Transverse colon (tissue), 4 donors: Measurements from ENCODE around the gene WWOX.

ENCODE experiments used
- EP300 ChIP-seq: sonication (generic); formaldehyde crosslinking; IDR thresholded peaks from one replicate; pipeline ENCODE4 v1.6.1; 2017; ENCODE audit warnings: antibody characterized with exemption, low read depth
- POLR2A ChIP-seq: fragments of 450-650 bp; IDR thresholded peaks from one replicate; pipeline ENCODE4 v1.6.1; 2016; ENCODE audit warnings: antibody characterized with exemption, mild to moderate bottlenecking, moderate library complexity
- POLR2AphosphoS5 ChIP-seq, 3 donors: sonication (generic); formaldehyde crosslinking; IDR thresholded peaks; one replicate each; pipeline ENCODE4 v1.6.1; 2016; ENCODE audit warnings: antibody characterized with exemption in 3 of 3
- TF ChIP-seq, protein P1 (sequence below), 5 experiments: fragments of 200-600 bp in 3 of 5; fragments of 450-650 bp in 2 of 5; sonication (generic) in 3 of 5; IDR thresholded peaks; 1 replicate in 2 of 5; 2 replicates in 3 of 5; pipeline ENCODE4 v1.5.1; 2016 to 2017; ENCODE audit warnings: antibody characterized with exemption in 5 of 5, inconsistent platforms in 3 of 5, mild to moderate bottlenecking in 2 of 5, moderate library complexity in 1 of 5

- TF ChIP-seq, protein P1, sequence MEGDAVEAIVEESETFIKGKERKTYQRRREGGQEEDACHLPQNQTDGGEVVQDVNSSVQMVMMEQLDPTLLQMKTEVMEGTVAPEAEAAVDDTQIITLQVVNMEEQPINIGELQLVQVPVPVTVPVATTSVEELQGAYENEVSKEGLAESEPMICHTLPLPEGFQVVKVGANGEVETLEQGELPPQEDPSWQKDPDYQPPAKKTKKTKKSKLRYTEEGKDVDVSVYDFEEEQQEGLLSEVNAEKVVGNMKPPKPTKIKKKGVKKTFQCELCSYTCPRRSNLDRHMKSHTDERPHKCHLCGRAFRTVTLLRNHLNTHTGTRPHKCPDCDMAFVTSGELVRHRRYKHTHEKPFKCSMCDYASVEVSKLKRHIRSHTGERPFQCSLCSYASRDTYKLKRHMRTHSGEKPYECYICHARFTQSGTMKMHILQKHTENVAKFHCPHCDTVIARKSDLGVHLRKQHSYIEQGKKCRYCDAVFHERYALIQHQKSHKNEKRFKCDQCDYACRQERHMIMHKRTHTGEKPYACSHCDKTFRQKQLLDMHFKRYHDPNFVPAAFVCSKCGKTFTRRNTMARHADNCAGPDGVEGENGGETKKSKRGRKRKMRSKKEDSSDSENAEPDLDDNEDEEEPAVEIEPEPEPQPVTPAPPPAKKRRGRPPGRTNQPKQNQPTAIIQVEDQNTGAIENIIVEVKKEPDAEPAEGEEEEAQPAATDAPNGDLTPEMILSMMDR (IDR thresholded peaks at IDR 0.05) = no peak
- TF ChIP-seq EP300 = no peak
- no peak for TF ChIP-seq POLR2AphosphoS5 (IDR thresholded peaks at IDR 0.05)
- no peak for TF ChIP-seq POLR2A
These were observed 655.3 kb downstream of the WWOX start for GRCh38 chr16:78754713-78755112.
